Ishikawa (cell line): ENCODE results near the gene SKIDA1.

Experiments used
- CEBPB ChIP-seq: IDR thresholded peaks from 2 replicates; pipeline ENCODE4 v1.6.1; 2012
- CREB1 ChIP-seq: IDR thresholded peaks from 2 replicates; pipeline ENCODE4 v1.6.1; 2012; ENCODE audit warnings: low read depth
- EGR1 ChIP-seq: IDR thresholded peaks from 2 replicates; pipeline ENCODE4 v1.6.1; 2012
- EP300 ChIP-seq: IDR thresholded peaks from 2 replicates; pipeline ENCODE4 v1.6.1; 2012; ENCODE audit warnings: borderline replicate concordance
- FOXM1 ChIP-seq: IDR thresholded peaks from 2 replicates; pipeline ENCODE4 v1.6.1; 2012; ENCODE audit warnings: low read depth, borderline replicate concordance
- NFIC ChIP-seq: IDR thresholded peaks from 2 replicates; pipeline ENCODE4 v1.6.1; 2012
- RAD21 ChIP-seq: IDR thresholded peaks from 2 replicates; pipeline ENCODE4 v1.6.1; 2012; ENCODE audit warnings: low read depth
- TAF1 ChIP-seq: IDR thresholded peaks from 2 replicates; pipeline ENCODE4 v1.6.1; 2012; ENCODE audit warnings: low read depth, mild to moderate bottlenecking
- TCF12 ChIP-seq: IDR thresholded peaks from 2 replicates; pipeline ENCODE4 v1.6.1; 2012; ENCODE audit warnings: low read depth
- TEAD4 ChIP-seq: IDR thresholded peaks from 2 replicates; pipeline ENCODE4 v1.6.1; 2012
- YY1 ChIP-seq: IDR thresholded peaks from 2 replicates; pipeline ENCODE4 v1.6.1; 2012; ENCODE audit warnings: low read depth
- TF ChIP-seq, protein P1 (sequence below): IDR thresholded peaks from 2 replicates; pipeline ENCODE4 v1.6.1; 2012
- TF ChIP-seq, protein P2 (sequence below): IDR thresholded peaks from 2 replicates; pipeline ENCODE4 v1.6.1; 2012; ENCODE audit warnings: low read depth, mild to moderate bottlenecking

- TF ChIP-seq TCF12 (no peak), YY1 (no peak), EP300 (no peak), EGR1 (no peak), CEBPB (no peak), FOXM1 (no peak), TEAD4 (no peak), NFIC (no peak), TAF1 (no peak), RAD21 (no peak), CREB1 (no peak)
- TF ChIP-seq, protein P1, sequence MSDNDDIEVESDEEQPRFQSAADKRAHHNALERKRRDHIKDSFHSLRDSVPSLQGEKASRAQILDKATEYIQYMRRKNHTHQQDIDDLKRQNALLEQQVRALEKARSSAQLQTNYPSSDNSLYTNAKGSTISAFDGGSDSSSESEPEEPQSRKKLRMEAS: no peak
- TF ChIP-seq, protein P2, sequence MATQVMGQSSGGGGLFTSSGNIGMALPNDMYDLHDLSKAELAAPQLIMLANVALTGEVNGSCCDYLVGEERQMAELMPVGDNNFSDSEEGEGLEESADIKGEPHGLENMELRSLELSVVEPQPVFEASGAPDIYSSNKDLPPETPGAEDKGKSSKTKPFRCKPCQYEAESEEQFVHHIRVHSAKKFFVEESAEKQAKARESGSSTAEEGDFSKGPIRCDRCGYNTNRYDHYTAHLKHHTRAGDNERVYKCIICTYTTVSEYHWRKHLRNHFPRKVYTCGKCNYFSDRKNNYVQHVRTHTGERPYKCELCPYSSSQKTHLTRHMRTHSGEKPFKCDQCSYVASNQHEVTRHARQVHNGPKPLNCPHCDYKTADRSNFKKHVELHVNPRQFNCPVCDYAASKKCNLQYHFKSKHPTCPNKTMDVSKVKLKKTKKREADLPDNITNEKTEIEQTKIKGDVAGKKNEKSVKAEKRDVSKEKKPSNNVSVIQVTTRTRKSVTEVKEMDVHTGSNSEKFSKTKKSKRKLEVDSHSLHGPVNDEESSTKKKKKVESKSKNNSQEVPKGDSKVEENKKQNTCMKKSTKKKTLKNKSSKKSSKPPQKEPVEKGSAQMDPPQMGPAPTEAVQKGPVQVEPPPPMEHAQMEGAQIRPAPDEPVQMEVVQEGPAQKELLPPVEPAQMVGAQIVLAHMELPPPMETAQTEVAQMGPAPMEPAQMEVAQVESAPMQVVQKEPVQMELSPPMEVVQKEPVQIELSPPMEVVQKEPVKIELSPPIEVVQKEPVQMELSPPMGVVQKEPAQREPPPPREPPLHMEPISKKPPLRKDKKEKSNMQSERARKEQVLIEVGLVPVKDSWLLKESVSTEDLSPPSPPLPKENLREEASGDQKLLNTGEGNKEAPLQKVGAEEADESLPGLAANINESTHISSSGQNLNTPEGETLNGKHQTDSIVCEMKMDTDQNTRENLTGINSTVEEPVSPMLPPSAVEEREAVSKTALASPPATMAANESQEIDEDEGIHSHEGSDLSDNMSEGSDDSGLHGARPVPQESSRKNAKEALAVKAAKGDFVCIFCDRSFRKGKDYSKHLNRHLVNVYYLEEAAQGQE: no peak
Measured at GRCh38 chr10:21488957-21489446, 36.5 kb downstream of the SKIDA1 start.
